ACC112 (cell line): Measurements from ENCODE around the gene NPTXR.

ENCODE experiments used
- H2AFZ ChIP-seq: fragments of 200-600 bp; sonication (generic); one replicate; pipeline ENCODE4 v1.6.0; 2017; ENCODE audit warnings: antibody characterized with exemption, low read length; ENCODE audit not compliant: unreplicated experiment
- H3K27ac ChIP-seq: fragments of 200-600 bp; sonication (generic); 2 replicates; pipeline ENCODE4 v1.5.1; 2014; ENCODE audit warnings: low read depth, mild to moderate bottlenecking, antibody characterized with exemption, low read length, moderate library complexity
- H3K27me3 ChIP-seq: fragments of 200-600 bp; sonication (generic); 2 replicates; pipeline ENCODE4 v1.6.1; 2014; ENCODE audit warnings: mild to moderate bottlenecking, antibody characterized with exemption, low read length, moderate library complexity, mixed read lengths; ENCODE audit not compliant: insufficient read depth
- H3K36me3 ChIP-seq: fragments of 200-600 bp; sonication (generic); 2 replicates; pipeline ENCODE4 v1.6.1; 2016; ENCODE audit warnings: mild to moderate bottlenecking, antibody characterized with exemption, low read length, moderate library complexity, mixed read lengths; ENCODE audit not compliant: insufficient read depth
- H3K4me1 ChIP-seq: fragments of 200-600 bp; sonication (generic); one replicate; pipeline ENCODE4 v1.6.1; 2016; ENCODE audit warnings: low read length, mixed read lengths; ENCODE audit not compliant: insufficient read depth, unreplicated experiment, control insufficient read depth
- H3K4me3 ChIP-seq: fragments of 200-600 bp; sonication (generic); 2 replicates; pipeline ENCODE4 v1.5.1; 2014; ENCODE audit warnings: mild to moderate bottlenecking, low read depth, low read length
- H3K79me2 ChIP-seq: fragments of 200-600 bp; sonication (generic); one replicate; pipeline ENCODE4 v1.6.0; 2016; ENCODE audit warnings: low read length; ENCODE audit not compliant: control insufficient read depth, unreplicated experiment, insufficient read depth

NPTXR gene

GRCh38 chr22:38839686-38840085, 4.1 kb downstream of the NPTXR start:
- Histone ChIP-seq H3K27ac (no peak overlapping the region), H3K27me3 (peaks cover 16% of the 10 kb centered on the region), H3K4me1 (no peaks in the 10 kb centered on the region), H3K79me2 (no peaks in the 10 kb centered on the region), H3K36me3 (no peaks in the 10 kb centered on the region), H2AFZ (no peak overlapping the region), H3K4me3 (no peak overlapping the region)

GRCh38 chr22:38837414-38837928, 6.4 kb downstream of the NPTXR start:
- no peaks in the 10 kb centered on the region for H3K4me1 ChIP-seq
- no peak overlapping the region for H3K27ac ChIP-seq
- no peaks in the 10 kb centered on the region for H3K79me2 ChIP-seq
- no peak overlapping the region for H3K4me3 ChIP-seq
- H2AFZ ChIP-seq: no peak overlapping the region
- peaks cover 9% of the 10 kb centered on the region for H3K27me3 ChIP-seq
- H3K36me3 ChIP-seq: no peaks in the 10 kb centered on the region

- Histone ChIP-seq H3K36me3 (no peaks in the 10 kb centered on the region), H3K27ac (no peak overlapping the region), H3K4me3 (no peak overlapping the region), H3K79me2 (no peaks in the 10 kb centered on the region), H3K4me1 (no peaks in the 10 kb centered on the region), H3K27me3 (no peaks in the 10 kb centered on the region), H2AFZ (no peak overlapping the region)
Observed at GRCh38 chr22:38835888-38836301, 7.9 kb downstream of the NPTXR start.

- H3K79me2 ChIP-seq: no peaks in the 10 kb centered on the region
- no peak overlapping the region for H2AFZ ChIP-seq
- H3K4me3 ChIP-seq: no peak overlapping the region
- H3K36me3 ChIP-seq: no peaks in the 10 kb centered on the region
- no peaks in the 10 kb centered on the region for H3K4me1 ChIP-seq
- no peak overlapping the region for H3K27ac ChIP-seq
- H3K27me3 ChIP-seq: no peaks in the 10 kb centered on the region
Observed at GRCh38 chr22:38834991-38835390, 8.8 kb downstream of the NPTXR start.

GRCh38 chr22:38834215-38834953, 9.4 kb downstream of the NPTXR start:
- Histone ChIP-seq H3K27me3 (no peaks in the 10 kb centered on the region), H3K79me2 (no peaks in the 10 kb centered on the region)

GRCh38 chr22:38833061-38833460, 10.8 kb downstream of the NPTXR start:
- Histone ChIP-seq H3K27ac (no peak overlapping the region), H3K4me3 (no peak overlapping the region), H3K79me2 (no peaks in the 10 kb centered on the region), H3K27me3 (no peaks in the 10 kb centered on the region), H3K4me1 (no peaks in the 10 kb centered on the region), H3K36me3 (no peaks in the 10 kb centered on the region), H2AFZ (no peak overlapping the region)

More at GRCh38 chr22:38834215-38834953, 9.4 kb downstream of the NPTXR start:
- no peaks in the 10 kb centered on the region for H3K36me3 ChIP-seq
- H3K27ac ChIP-seq: no peak overlapping the region
- no peak overlapping the region for H3K4me3 ChIP-seq
- no peak overlapping the region for H2AFZ ChIP-seq
- H3K4me1 ChIP-seq: no peaks in the 10 kb centered on the region

GRCh38 chr22:38832005-38832978, 11.5 kb downstream of the NPTXR start:
- Histone ChIP-seq H3K4me1 (no peaks in the 10 kb centered on the region), H3K79me2 (no peaks in the 10 kb centered on the region), H3K27ac (no peak overlapping the region), H3K4me3 (no peak overlapping the region), H3K36me3 (no peaks in the 10 kb centered on the region), H2AFZ (no peak overlapping the region), H3K27me3 (no peaks in the 10 kb centered on the region)

GRCh38 chr22:38831166-38831945, 12.5 kb downstream of the NPTXR start:
- H2AFZ ChIP-seq: no peak overlapping the region
- no peaks in the 10 kb centered on the region for H3K27me3 ChIP-seq
- no peak overlapping the region for H3K4me3 ChIP-seq
- H3K4me1 ChIP-seq: no peaks in the 10 kb centered on the region
- no peaks in the 10 kb centered on the region for H3K36me3 ChIP-seq
- H3K79me2 ChIP-seq: no peaks in the 10 kb centered on the region
- no peak overlapping the region for H3K27ac ChIP-seq

- no peaks in the 10 kb centered on the region for H3K36me3 ChIP-seq
- H3K27me3 ChIP-seq: no peaks in the 10 kb centered on the region
- H3K4me3 ChIP-seq: no peak overlapping the region
- no peak overlapping the region for H3K27ac ChIP-seq
- no peak overlapping the region for H2AFZ ChIP-seq
- H3K79me2 ChIP-seq: no peaks in the 10 kb centered on the region
- H3K4me1 ChIP-seq: no peaks in the 10 kb centered on the region
Observed at GRCh38 chr22:38830845-38831108, 13.1 kb downstream of the NPTXR start.

GRCh38 chr22:38830026-38830844, 13.6 kb downstream of the NPTXR start:
- no peaks in the 10 kb centered on the region for H3K36me3 ChIP-seq
- no peaks in the 10 kb centered on the region for H3K27me3 ChIP-seq
- no peak overlapping the region for H3K4me3 ChIP-seq
- H3K27ac ChIP-seq: no peak overlapping the region
- no peaks in the 10 kb centered on the region for H3K4me1 ChIP-seq
- H3K79me2 ChIP-seq: no peaks in the 10 kb centered on the region
- H2AFZ ChIP-seq: no peak overlapping the region
